HG02973 (cell line): Measurements from ENCODE around the gene SP6.

Experiments
- ATAC-seq: cut with Tn5 transposase; IDR thresholded peaks from one replicate; pipeline ENCODE4 v1.9.1; 2021; ENCODE audit warnings: moderate library complexity; ENCODE audit not compliant: unreplicated experiment

SP6 gene

DNA sequence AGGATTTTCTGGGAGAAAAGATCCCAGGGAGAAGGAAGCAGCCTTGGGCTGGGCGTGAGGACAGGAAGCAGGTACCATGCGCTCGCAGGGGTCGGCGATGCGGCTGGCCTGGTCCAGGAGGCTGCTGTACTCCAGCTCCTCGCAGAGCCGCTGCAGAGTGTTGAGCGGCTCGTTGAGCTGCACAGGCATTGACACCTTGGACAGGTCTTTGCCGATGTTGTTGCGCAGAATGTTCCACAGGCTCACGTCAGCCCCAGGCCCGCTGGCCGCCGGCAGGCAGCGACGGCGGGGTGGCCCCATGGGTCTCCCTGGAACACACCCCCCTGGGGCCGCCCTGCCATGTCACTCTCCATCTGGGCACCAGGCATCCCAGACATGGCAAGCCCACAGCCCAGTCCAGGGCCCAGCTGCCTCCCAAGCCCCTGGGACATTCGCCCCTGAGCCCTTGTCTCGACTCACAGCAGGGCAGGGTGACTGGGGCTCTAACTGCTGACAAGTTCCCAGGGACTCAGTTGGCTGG, 37.4 kb downstream of the SP6 start:
- no peak for ATAC-seq

DNA sequence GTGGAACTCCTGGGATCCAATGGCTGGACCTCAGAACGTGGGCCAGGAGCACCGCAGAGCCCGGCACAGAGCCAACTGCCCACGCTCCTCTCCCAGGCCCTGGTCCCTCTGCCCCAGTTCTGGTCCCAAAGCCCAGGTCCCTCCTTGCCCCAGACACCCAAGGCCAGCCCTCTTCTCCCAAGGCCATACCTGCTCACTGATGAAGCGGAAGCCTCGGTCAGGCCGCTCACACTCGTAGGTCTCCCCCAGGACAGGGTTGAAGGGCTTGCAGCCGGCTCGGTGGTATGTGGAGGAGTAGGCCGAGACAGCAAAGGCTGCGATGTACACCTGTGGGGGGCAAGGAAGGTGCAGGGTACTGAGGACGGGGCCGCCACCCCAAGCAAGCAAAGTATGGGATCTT, 37.9 kb downstream of the SP6 start:
- no peak for ATAC-seq

DNA sequence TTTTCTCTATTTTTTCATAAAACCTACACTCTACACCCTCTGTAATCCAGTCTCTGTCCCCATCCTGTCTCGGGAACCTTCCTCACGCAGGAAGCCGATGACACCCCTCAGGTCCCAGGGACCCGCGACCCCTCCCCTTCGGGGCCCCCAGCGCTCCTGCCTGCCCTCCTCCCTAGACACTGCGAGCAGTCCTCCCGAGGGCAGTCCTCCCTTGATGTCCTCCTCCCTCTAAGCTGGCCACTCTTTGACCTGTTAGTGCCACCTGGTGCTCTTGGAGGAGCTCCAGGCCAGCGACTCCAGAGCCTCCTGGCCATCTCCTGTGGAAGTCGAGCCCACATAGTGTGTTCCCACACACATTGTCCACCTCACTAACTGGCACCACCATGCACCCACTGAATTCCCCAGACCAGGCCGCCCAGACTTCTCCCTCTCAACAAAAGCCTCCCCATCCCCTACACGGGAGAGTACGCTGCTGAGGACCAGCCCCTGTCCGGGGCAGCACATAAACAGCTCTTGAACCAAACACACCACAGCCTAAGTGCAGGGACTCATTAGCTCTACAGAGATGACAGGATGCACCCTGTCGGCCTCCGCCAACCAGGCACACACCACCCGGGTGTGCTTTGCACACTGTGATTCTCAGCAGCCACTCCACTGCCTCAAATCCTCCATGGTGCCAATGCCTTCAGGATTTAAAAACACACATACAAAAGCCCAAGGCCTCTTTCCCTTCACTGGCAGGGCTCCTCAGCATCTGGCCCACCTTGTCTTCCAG, 38.6 kb downstream of the SP6 start:
- ATAC-seq = no peak

DNA sequence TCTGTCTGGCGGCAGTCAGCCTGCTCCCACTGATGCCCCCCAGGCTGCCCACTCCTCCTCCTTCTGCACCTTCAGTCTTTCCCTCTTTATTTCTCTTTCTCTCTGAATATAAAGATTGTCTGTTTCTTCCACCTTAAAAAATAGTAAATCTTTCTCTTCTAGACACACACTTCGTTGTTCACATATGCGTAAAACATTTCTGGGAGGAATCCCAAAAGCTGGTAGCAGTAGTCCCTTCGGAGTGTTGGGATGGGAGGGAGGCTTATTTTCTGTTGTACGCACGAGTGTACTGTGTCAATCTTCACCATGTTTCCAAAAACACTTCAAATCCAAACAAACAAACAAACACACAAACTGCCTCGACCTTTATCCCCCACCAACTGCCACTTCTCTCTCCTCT, 39.3 kb downstream of the SP6 start:
- no peak for ATAC-seq

DNA sequence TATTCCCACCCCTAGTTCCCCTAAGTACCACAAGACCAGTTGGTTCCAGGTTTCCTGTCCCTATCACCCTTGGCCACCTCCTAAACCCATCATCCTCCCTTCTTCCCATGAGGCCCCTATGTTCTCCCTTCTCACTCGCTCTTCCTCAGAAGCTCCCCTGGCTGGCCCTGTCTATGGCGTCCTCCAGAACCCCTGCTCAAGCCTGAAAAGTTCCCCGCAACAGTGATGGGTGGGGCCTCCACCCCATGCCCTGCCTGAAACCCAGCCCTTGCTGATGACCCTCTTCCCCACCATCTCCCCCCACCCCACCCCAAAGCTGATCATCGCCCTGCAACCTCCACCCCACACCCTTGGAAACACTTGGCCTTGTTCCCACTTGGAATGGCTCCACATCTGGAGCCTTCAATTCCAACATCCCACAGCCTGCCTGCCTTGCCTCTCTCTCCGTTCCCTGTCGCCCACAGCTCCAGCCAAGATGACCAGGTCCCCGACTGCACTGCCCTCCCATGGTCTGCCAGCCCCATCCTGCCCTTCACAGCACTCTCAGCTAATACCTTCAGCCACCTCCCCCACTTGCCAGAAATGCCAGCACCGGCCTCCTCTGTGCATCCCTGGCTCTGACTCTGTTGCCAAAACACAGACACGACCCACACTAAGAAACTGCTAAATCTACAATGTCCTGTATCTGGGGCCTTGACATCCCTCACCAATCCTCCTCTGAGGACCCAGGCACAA, 39.9 kb downstream of the SP6 start:
- no peak for ATAC-seq

DNA sequence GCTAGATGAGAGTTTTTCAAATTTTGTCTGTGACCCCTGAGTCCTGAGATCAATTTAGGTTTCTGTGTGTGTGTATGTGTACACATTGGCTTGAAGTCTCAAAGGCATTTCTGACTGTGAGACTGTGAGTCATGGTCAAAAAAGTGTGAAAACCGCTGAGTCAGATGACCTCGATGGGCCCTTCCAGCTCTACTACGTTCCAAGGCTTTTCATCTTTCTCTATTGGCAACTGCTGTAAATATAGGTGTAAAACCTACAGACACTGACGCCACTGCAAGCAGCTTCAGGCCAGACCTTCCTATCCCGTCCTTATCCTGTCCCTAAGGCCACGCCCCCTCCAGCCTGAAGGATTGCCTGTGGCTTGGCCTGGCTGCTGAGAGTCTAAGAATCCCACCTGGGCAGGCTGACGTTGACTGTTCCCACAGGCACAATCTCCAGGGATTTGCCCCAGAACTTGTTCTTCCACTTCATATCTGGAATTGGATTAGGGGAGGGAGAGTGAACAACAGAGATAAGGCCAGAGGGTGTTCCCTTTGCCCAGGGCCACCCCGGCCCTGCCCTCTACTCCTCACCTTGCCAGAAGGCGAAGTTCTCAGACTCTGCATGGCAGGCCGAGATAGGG, 40.7 kb downstream of the SP6 start:
- no peak for ATAC-seq

DNA sequence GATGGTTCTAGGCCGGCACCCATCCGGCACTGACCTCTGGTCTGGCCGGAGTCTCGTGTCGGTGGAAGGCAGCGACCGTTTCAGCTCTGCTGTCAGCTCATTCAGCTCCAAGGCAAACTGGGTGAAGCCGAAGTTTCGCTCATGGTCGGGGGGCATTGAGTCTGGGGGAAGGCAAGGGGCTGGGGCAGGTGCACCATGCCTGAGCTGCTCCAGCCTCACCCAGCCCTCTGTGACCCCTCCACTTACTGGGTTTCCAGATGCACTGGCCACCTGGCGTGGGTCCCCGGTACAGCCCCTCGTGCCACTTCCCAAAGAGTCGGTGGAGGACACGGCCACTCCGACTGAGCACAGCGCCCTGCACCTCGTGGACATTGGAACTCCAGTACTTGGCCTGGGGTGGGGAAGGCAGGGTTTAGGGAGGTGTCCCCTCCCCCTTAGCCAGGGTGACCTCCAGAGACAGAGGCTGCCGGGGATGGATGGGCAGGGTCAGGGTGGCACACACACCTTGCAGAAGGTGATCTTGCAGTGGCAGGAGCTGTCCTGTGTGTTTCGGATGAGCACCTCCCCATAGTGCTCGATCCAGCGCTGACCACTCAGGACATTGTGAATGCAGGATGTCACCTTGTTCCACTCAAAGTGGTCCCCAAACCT, 42.0 kb downstream of the SP6 start:
- ATAC-seq = no peak

DNA sequence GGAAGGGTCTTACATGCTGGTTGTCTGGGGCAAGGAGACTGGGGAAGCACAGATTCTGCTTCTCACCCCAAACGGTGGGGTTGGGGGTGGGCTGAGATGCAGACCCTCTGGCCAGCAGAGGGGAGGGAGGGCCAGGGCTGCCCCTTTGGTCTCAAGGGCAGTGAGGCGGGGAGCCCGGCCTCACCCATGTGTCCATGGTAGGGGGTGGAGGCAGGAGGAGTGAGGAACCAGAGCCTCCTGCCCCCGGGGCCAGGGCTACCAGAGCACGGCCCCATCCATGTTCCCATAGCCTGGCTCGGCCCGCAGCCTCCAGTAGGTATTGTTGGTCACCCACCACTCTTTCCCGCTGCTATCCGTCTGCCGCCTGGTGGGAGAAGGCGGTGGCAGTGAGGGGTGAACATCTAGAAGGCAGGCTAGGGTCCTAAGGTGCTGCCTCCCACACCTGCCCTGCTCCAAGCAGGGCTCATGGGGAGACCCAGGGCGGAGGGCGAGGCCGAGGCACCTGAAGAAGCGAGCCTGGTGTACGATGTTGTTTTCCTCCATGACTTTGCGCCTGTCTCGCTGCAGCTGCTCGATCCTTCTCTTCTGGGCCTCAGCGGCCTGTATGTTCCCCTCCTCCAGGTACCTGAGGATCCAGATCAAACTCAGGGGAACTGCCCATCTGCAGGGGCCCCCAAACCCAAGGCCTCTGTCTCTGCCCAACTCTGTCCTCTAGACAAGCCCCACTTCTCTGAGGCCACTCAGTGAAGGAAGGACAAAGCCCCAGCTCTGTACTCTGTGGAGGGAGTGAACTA, 42.7 kb downstream of the SP6 start:
- ATAC-seq = no peak

DNA sequence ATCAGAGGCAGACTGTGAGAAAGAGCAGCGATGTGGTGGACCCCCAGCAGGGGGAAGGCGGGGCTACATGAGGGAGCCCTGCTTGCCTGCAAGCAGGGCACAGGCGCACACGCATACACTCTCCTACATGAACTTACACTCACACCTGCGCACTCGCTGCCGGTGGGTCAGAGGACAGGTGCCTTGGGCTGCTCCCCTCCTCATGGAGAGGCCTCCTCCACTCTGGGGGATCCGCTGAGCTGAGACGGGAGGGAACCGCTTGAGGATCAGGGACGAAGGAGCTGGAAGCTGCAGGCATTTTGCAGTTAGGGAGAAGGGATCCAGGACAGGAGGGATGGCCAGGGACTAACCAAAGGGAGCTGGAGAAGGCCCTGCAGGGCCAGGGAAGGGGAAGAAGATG, 43.5 kb downstream of the SP6 start:
- no peak for ATAC-seq

DNA sequence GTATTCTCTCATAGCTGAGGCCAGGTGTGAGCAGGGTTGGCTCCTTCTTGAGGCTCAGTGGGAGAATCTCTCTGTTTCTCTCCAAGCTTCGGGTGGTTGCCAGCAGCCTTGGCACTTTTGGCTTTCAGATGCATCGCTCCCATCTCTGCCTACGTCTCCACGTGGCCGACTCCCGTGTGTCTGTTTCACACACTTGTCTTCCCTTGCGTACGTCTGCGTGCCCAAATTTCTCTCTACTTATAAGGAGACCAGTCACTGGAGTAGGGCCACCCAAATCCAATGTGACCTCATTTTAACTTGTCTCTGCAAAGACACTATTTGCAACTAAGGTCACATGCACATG, 44.1 kb downstream of the SP6 start:
- no peak for ATAC-seq

DNA sequence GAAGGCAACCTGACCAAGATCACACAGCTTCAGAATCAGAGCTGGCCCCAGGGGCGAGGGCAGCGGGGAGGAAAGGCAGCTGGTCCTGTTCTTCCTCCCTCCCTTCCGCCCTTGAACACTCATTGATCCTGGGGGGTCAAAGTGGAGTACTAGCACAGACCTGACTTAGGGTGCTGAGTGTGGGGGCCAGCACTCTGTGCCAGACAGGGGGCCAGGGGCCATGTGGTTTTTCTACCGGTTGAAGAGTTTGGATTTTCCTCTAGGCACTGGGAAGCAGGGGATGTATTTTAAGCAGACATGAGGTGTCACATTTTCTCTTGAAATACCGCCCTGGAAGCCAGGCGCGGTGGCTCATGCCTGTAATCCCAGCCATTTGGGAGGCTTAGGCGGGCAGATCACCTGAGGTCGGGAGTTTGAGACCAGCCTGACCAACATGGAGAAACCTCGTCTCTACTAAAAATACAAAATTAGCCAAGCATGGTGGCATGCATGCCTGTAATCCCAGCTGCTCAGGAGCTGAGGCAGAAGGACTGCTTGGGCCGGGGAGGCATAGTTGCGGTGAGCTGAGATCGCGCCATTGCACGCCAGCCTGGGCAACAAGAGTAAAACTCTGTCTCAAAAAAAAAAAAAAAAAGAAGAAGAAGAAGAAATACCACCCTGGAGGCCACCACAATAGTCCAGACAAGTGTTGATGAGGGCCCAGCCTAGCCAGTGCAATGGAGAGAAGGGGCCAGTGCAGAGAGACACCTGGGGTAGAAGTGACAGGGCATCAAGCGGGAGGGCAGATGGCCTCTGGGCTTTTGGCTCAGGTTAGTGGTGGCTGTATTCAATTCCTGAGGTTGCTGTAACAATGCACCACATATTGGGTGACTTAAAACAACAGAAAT, 44.7 kb downstream of the SP6 start:
- no peak for ATAC-seq

DNA sequence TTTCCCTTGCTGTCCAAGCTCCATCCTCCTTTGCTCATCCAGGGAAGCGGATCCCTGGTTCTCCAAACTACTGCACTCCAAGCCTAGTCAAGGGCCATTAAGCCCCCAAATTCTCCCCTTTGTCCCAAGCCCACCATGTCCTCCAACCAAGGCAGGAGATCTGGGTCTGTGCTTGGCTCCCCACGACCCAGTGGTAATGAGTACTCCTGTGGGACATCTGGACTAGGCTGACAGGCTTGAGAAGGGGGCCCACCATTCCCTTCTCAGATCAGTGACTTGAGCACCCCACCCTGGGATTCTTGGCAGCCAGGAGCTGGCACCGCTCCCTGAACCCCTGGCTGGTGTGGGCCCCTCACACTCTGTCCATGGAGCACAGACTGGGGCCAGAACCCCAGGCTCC, 46.5 kb downstream of the SP6 start:
- ATAC-seq = no peak

DNA sequence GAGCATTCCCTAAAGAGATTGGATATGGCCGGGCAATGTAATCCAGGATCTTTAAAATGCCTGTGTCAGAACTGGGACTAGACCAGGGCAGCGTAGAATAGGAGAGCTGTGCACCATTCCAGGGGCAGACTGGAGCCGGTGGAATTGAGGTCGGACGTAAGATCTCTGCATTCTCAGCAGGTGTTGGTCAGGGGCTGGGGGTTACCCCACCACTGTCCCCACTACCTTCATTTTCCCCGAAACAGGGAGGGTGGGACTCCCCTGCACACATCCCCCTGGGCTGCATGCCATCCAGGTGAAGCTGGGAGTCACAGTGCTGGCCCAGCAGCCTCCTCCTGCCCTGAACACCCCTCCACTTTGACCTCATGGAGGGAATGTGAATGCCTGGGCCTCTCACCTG, 47.2 kb downstream of the SP6 start:
- ATAC-seq = no peak

DNA sequence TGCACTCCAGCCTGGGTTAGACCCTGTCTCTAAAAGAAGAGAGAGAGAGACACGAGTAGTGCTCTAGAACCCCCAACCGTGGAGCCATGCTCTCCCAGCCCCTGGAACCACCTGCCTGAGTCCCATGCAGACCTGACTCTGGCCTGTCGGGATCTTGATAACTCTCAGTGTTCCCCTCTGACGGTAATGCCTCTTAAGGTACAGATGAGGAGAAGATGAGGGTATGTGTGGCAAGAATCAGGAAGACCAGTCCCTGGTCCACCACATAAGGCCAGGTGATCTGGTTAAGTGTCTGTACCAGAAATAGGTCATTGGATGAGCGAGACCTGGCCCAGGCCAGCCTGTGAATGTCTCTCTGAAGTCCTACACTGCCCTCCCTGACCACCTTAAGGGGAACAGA, 47.8 kb downstream of the SP6 start:
- ATAC-seq = no peak

DNA sequence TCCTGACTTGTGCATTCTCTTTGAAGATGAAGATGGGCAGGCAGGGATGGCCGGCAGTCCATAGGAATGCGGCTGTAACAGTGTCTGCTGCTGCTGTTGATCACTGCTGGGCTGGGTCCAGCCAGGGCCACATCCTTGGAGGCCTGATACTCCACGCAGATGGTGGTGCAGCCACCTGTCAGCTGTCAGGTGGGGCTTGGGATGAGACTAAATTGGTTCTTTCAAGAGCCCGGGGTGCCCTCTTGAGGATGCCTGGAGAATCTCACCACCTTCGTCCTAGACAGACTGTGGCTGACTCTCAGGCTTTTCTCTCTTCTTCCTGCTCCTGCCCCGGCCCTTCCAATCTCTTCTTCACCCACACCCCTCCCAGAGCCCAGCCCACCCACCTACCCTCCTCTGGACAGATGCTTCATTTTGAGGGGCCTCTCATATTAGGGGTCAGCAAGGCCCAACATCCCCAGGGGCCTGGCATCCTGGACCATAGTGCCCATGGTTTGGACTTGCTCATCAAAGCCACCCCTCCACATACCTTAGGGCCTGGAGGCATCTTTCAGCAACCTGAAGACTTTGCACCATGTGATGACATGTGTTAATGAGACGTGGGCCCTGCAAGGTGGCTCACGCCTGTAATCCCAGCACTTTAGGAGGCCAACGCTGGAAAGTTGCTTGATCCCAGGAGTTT, 48.5 kb downstream of the SP6 start:
- no peak for ATAC-seq

DNA sequence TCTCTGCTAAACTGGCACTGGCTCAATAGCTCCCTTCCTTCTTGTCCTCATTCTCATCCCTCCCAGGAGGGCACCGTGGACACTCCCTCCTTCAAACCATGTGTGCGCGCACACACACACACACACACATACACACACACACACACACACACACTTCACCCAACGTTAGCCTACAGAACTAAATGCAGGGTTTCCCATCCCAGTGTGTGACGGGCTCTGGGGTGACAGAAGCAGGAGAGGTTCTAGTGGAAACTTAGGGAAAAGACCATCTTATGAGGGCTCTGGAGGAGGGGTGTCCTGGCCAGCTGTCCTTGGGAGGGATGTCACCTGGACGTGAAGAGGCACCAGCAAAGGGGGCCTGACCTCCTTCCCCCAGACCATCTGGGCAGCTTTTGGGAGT, 49.1 kb downstream of the SP6 start:
- ATAC-seq = no peak

DNA sequence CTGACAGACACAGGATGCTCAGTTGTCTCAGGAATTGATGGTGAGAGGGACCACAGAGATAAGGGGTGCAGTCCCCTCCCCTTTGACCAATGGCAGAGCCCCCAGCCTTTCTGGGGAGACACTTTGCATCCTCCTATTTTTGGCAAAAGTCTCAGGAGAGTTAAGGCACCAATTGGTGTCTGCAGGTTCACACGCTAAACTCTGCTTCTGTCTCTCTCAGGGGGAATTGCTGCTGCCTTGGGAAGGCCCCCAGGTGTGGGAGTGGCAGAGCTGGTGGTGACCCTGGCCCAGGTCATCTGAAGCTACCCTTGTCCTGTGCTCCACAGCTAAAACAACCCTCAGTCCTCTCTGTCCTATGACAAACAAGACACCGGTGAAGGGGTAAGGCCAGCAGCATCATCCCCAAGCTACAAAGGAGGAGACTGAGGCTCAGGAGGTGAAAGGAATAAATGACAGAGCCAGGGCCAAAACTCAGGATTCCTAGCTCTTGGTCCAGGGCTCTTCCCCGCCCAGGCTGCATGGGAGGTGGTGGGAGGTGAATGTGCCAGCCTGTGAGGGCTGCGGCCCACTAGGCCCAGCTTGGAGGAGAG, 49.7 kb downstream of the SP6 start:
- no peak for ATAC-seq

DNA sequence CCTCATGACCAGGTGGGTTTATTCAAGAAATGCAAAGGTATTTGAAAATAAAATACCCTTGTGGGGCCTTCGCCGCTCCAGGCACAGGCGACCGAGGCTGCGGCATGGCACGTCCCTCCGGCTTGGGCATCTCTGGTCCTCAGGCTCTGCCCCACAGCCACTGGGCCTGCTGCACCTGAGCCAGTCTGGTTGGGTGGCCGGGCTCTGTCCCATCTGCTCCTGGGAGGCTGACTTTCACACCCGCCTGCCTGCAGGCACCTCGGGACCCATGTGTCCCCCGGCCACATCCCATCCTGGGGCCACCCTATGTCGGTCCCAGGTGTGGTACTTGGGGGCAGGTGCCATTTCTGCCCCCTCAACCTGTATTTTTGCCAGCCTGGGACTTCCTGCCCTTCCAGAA, 50.3 kb downstream of the SP6 start:
- no peak for ATAC-seq

DNA sequence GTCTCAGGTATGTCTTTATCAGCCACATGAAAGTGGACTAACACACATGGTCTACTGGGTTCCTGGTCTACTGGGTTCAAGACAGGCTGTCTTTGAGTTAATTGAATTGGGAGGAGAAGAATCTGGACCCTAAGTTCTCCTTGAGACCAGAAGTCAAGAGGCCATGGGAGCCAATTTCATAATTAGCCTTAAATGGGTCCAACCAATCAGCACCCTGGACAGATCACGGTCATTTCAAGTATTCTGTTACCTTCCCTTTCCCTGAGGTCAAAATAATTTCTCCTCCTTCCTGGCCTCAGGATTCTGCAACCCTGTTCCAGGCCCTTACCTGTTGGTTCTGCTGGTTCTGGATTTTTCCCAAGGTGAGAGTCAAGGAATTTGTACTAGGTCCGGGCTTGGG, 53.2 kb downstream of the SP6 start:
- no peak for ATAC-seq
